ENCODE measurements around the gene VSIG10.

Gene VSIG10

DNA sequence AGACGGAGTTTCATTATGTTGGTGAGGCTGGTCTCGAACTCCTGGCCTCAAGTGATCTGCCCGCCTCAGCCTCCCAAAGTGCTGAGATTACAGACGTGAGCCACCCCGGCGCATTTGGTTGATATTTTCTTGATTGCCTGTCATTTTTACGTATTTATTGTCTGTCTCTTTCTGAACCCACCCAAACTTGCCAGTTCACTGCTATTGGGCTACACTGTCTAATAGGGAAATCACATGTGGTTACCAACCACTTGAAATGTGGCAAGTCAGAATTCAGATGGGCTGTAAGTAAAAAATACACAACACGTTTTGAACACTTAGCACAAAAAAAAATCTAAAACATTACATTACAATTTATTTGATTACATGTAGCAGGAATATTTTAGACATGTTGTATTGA lies 44.9 kb downstream of the VSIG10 start:
- DNase-seq, result no peak

GRCh38 chr12:118058227-118058626 lies 45.6 kb downstream of the VSIG10 start:
- DNase-seq, result no peak

DNA sequence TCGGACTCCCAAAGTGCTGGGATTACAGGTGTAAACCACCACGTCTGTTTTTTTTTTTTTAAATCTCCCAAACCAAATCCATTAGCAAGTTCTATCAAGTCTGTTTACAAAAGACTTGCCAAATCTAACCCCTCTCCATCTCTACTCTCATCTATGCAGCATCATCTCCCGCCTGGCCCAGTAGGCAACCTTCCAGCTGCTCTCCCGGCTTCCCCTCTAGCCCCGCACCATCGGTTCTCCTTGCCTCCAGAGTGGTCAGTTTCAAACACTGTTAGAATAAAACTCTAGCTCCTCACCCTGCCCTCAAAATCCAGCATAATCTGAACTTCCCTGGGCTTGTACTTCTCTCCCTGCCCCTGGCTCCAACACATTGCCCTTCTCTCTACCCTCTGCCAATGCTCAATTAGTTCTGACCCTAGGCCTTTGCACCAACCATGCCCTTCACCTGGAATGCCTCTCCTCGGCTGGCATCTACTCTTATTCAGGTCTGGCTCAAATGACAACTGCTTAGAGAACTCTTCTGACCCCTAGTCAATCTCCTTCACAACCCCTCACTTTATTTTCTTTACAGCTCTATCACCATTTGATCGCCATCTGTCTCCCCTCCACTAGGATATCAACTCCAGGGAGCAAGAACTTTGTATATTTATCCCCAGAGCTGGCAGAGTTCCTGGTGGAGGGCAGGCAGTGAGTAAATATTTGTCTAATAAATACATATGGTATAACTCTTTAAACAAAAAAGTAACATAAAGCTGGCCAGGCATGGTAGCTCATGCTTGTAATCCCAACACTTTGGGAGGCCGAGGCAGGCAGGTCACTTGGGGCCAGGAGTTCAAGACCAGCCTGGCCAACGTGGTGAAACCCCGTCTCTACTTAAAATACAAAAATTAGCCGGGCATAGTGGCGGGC lies 47.7 kb downstream of the VSIG10 start:
- no peak for DNase-seq

GRCh38 chr12:118055144-118055557 lies 48.7 kb downstream of the VSIG10 start:
- DNase-seq, result no peak

GRCh38 chr12:118053071-118053985 lies 50.5 kb downstream of the VSIG10 start:
- DNase-seq, result no peak

DNA sequence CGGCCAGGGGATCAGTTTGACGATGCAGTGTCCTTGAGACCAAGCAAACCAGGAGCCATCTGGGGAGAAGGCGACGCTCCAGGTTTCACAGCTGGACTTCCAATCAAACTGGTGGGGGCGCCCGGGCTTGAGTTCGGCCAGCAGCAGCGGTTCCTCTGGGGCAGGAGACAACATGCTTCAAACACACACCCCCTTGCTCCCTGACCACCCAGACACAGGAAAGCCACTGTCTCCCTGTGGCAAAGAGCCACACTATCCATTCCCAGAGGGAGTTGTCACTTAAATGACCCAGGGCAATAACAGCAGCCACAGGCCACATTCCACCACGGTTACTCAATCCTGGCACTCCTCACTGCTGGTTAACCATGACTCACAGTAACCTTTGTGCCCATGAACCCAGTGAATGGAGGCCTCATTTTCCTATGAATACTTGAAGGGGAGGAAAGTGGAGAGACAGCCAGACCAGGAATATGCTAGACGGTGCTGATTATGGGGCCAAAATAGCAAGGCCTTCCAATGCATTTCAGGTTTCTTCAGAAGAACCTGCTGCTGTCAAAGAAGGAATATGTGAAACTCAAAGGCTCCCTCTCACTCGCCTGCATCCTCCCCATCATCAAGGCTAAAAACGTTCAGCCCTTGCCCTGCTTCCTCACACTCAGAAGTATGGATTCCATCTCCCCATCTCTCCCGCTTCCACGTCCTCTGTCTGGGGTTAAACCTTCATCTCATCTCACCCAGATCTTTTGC lies 51.3 kb downstream of the VSIG10 start:
- no peak for DNase-seq

GRCh38 chr12:118050972-118051910 lies 52.6 kb downstream of the VSIG10 start:
- no peak for DNase-seq

DNA sequence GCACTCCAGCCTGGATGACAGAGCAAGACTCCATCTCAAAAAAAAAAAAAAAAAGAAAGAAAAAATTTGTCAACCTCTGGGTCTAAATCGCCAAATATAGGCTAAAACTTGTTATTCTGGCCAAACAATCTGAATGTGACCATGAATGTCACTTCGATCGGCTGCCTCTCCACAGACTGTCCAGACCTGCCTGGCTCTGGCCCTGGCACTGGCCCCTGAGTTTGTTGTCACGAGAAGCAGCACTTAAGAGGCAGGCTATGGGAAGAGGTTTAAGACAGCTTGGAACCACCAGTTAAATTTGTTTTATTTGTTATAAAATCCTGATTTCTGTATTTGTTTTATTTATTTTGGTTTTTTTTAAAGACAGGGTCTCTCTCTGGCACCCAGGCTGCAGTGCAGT lies 57.4 kb downstream of the VSIG10 start:
- no peak for DNase-seq

DNA sequence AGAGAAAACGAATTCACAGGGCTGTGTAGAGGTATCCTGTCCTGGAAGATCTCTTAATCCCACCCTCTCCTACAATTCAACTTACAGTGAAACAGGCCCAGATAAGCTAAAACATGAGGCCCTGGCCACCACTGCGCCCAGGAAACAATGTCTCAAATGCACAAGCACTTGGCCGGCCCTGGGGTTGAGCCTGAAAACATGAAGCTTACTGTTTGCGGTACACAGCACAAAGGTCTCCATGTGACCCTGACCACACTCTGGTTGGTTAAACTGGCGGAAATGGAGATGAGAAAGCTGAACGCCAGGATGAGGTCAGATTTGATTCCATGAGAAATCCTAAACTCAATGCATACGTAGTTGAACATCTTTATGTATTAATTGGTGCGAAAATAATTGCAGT lies 59.2 kb downstream of the VSIG10 start:
- DNase-seq, result no peak

DNA sequence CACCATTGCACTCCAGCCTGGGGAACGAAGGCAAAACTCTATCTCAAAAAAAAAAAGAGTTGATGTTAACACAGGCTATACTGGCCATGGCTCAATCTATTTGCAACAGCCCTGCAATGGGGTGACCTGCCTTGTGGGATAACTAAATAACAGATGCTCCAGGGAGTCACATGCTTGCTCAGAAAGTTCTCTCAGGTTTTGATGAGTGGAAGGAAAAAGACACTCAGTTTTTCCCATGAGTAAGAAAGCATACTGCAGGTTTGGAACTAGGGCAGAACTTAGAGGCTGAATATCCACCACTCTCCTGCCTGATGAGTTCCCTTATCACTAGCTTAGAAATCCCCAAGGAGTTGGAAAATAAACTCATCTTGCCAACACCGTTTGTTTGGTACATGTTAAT lies 59.7 kb downstream of the VSIG10 start:
- DNase-seq, result no peak

DNA sequence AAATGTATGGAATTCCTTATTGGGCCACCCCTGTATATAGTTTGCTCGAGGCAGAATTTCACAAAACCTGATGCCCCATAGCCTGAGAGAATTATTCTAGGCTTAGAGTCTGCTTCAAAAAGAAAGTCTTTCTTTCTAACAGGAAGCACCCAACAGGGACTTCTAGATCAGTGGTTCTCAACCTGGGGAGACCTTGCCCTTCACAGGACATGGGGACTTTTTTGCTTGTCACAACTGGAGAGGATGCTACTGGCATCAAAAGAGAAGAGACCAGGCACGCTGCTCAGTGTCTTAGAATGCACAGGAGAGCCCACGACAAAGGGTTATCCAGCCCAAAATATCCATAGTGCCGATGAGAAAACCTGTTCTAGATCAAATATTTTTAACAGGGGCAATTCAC lies 61.7 kb downstream of the VSIG10 start:
- DNase-seq, result no peak

- no peak for DNase-seq
Measured at GRCh38 chr12:118038137-118038536, 65.7 kb downstream of the VSIG10 start.

GRCh38 chr12:118036672-118037411 lies 67.0 kb downstream of the VSIG10 start:
- no peak for DNase-seq

DNA sequence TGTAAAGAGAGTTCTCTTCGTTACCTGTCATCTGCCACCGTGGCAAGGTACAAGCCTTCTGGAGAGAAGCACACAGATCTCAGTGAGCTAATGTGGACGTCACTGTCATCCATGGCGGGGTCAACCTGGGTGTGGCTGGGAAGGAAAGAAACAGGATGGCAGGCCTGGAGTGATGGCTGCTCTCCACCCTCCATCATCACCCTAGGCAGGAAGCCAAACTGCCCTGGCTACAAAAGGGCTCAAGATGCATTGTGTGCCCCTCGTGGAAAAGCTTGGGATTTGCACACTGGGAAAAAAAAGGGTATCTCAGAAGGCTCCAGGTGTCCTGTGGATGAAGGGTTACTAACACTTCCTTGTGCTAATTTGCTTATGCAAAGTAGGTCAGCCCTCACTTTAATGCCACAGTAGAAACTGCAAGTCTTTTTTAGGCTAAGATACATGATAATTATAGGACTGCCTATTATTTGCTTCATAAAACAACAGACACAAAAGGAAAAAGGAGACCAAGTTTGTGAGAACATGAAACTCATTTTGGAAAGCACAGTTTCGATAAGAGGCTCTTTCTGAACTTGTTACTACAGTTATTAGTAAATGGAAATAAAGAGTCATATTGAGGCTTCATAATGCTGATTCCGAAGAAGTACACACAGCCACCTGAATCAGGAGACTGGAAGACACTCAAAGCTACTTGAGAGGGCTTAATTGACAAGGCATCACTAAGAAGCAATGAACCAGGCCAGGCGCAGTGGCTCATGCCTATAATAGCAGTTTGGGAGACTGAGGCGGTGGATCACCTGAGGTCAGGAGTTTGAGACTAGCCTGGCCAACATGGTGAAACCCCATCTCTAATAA lies 68.4 kb downstream of the VSIG10 start:
- DNase-seq, result no peak

GRCh38 chr12:118034429-118035189 lies 69.2 kb downstream of the VSIG10 start:
- DNase-seq, result no peak

DNA sequence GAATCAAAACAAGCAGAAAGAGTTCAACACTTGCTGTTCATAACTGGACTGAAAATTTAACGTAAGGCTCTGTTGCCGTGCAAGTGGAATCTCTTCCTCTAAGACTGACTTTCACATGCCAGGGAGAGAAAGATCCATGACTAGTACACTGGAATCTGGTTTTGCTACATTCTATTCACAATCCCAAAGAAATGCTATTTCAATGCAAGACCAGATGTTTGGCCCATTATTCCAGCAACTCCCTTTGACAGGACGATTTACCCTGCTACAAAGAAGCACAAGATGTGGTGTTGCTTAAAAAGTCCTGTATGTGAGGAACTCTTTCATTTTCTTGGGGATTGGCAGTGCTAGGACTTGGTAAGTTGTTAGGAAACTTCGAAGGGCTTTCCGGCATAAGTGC lies 69.9 kb downstream of the VSIG10 start:
- no peak for DNase-seq

DNA sequence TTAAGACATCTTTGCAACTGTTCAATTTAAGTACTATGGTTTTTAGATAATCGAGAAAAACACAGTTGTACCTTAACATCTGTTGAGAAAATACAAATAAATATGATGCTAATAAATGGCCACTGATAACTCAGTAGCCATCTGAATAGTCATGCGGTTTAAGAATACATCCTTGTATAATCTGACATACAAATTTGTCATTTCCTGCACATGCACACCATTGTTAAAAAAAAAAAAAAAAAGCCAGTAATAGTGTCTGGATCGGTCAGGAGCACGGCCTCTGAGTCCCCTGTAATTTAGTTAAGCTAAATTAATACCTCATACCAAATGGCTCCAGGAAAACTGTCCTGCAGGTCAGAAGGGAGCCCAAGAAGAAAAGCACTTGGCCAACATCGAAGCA lies 70.5 kb downstream of the VSIG10 start:
- no peak for DNase-seq

DNA sequence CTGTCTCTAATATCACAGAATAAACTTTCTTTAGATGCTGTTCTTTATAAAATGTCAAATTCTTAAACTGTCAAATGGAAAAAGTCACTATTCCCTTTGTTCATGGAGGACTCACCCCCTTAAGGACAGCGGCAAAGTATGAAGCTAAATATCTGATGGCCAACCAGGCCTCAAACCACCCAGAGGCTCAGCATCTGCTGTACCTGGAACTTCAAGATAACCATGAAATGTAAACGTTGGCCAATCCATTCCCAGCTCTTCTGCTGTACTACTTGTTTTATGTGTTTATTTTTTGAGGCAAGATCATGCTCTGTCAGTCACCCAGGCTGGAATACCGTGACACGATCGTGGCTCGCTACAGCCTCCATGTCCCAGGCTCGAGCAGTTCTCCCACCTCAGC lies 71.6 kb downstream of the VSIG10 start:
- DNase-seq, result no peak

GRCh38 chr12:118029166-118029565 lies 74.6 kb downstream of the VSIG10 start:
- no peak for DNase-seq
